Stimulated activated CD8-positive, alpha-beta memory T cell treated with anti-CD3 and anti-CD28 coated beads, Interleukin-2, amount 100 ng/mL, for 48 hours (primary cell): ENCODE data around the gene TMEM108.
A peak's percentile ranks its signal among the peaks of the same experiment; 100 is the strongest.
"Not testable (repeated sequence)": the region's sequence is repeated elsewhere in the genome, so short reads cannot be mapped to it uniquely, and the experiment has no call there.

Source experiments
- DNase-seq, 2 donors: peaks; one replicate each; pipeline ENCODE4 v3.0.0-alpha.2; 2020; ENCODE audit warnings: low read depth in 2 of 2

Gene TMEM108

GRCh38 chr3:133038089-133038730 lies at the start of gene TMEM108:
Gene TMEM108 (plus strand): TSS chr3:133038391.
- peak in 1 of 2 donors; percentile 24 for DNase-seq

- no peak for DNase-seq
Observed at GRCh38 chr3:132995971-132996370, 42.2 kb upstream of the TMEM108 start.

GRCh38 chr3:132997404-132998185 lies 40.6 kb upstream of the TMEM108 start:
- DNase-seq, result no peak

GRCh38 chr3:133005032-133005431 lies 33.2 kb upstream of the TMEM108 start:
- DNase-seq, result not testable (repeated sequence)

GRCh38 chr3:133007601-133008000 lies 30.6 kb upstream of the TMEM108 start:
- DNase-seq, result no peak

GRCh38 chr3:133014325-133014724 lies 23.9 kb upstream of the TMEM108 start:
- DNase-seq, result no peak

- DNase-seq, result not testable (repeated sequence)
Observed at GRCh38 chr3:133015573-133015972, 22.6 kb upstream of the TMEM108 start.

GRCh38 chr3:133016838-133017309 lies 21.3 kb upstream of the TMEM108 start:
- no peak for DNase-seq

GRCh38 chr3:133018921-133019320 lies 19.3 kb upstream of the TMEM108 start:
- DNase-seq, result no peak

GRCh38 chr3:133021206-133021605 lies 17.0 kb upstream of the TMEM108 start:
- no peak for DNase-seq

- no peak for DNase-seq
Observed at GRCh38 chr3:133023362-133023761, 14.8 kb upstream of the TMEM108 start.

GRCh38 chr3:133025546-133025945 lies 12.6 kb upstream of the TMEM108 start:
- DNase-seq, result no peak

GRCh38 chr3:133032301-133032700 lies 5.9 kb upstream of the TMEM108 start:
- no peak for DNase-seq

- DNase-seq, result no peak
Observed at GRCh38 chr3:133037436-133037835, 755 bp upstream of the TMEM108 start.

GRCh38 chr3:133038731-133039375 lies 662 bp downstream of the TMEM108 start:
- no peak for DNase-seq

GRCh38 chr3:133040696-133041523 lies 2.7 kb downstream of the TMEM108 start:
- peak in 1 of 2 donors; percentile 11 for DNase-seq

GRCh38 chr3:133041524-133041829 lies 3.3 kb downstream of the TMEM108 start:
- DNase-seq, result no peak

GRCh38 chr3:133042778-133043177 lies 4.6 kb downstream of the TMEM108 start:
- no peak for DNase-seq

GRCh38 chr3:133047980-133048379 lies 9.8 kb downstream of the TMEM108 start:
- no peak for DNase-seq

- no peak for DNase-seq
Observed at GRCh38 chr3:133049491-133049890, 11.3 kb downstream of the TMEM108 start.

- no peak for DNase-seq
Observed at GRCh38 chr3:133050891-133051290, 12.7 kb downstream of the TMEM108 start.

GRCh38 chr3:133053532-133053931 lies 15.3 kb downstream of the TMEM108 start:
- DNase-seq, result no peak
